ENCODE data around the gene CARD9.
A peak's percentile ranks its signal among the peaks of the same experiment; 100 is the strongest.

Gene CARD9

DNA sequence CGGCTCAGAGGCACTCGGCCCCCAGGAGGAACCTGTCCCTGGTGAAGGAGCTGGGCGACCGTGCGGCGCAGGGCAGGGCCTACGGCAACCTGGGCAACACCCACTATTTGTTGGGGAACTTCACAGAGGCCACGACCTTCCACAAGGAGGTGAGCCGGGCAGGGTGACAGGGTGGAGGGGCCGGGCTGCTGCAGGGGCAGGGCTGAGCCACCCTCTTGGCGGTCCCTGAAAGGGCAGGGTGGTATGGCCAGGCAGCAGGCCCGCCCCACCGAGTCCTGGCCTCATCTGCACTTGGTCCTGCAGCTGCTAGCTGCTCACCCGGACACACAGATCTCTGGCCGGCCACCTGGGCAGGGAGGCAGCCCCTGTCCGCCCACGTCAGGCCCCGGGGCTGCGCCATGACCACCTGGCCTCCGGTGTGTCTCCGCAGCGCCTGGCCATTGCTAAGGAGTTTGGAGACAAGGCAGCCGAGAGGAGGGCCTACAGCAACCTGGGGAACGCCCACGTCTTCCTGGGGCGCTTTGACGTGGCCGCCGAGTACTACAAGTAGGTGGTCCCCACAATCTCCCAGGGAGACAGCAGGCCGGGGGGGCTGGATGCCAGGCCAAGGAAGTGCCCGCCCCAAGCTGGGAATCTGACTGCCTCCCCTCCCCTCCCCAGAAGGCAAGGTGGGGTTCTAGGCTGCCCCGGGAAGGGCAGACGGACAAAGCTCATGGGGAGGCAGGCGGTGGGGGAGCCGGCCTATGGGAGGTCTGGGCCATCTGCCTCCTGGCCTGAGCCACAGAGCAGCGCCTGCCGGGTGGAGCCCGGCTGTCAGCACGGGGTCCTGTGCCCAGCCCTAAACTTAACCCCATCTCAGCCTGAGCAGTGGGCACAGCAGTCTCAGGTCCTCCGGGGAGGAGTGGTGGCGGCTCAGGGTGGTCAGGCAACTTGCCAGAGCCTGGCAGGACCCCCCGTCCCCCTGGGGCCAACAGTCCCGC is 35.8 kb downstream of the CARD9 start:
- H3K36me3 ChIP-seq, result peaks cover 16 to 87% (median 73%) of the 10 kb centered on the region in 11 experiments; a peak in 21 of 22 replicates
- H3K4me1 ChIP-seq, result peaks cover 20 to 70% (median 63%) of the 10 kb centered on the region in 10 experiments
- no peaks in the 10 kb centered on the region for H3K9me3 ChIP-seq (replicated peaks in 1 of 11)
- peaks cover 0 to 100% (median 85%) of the 10 kb centered on the region in 11 experiments; a peak in 19 of 22 replicates for H4K20me1 ChIP-seq
- no peak overlapping the region for H3K4me3 ChIP-seq
- TF ChIP-seq Cebpa-rat (IDR thresholded peaks at IDR 0.05), result no peak
- H3K4me2 ChIP-seq, result peak overlapping the region in 8 of 11 experiments; percentile 29 to 84 (median 82); a peak in 13 of 22 replicates
- peak overlapping the region in 7 of 11 experiments; percentile 8 to 60 (median 42); a peak in 8 of 22 replicates for H3K9ac ChIP-seq
- H3K27me3 ChIP-seq, result no peaks in the 10 kb centered on the region
- H3K27ac ChIP-seq, result peak overlapping the region in 1 of 11 experiments; percentile 22; a peak in 1 of 22 replicates

GRCh38 chr9:136336881-136337280 is 36.6 kb downstream of the CARD9 start:
- Histone ChIP-seq H3K4me1 (peaks cover 13 to 70% (median 63%) of the 10 kb centered on the region in 10 experiments), H3K36me3 (peaks cover 16 to 95% (median 80%) of the 10 kb centered on the region in 11 experiments; a peak in 21 of 22 replicates), H3K9ac (peak overlapping the region in 2 of 11 experiments; percentile 24 to 42; a peak in 1 of 22 replicates), H4K20me1 (peaks cover 0 to 100% (median 87%) of the 10 kb centered on the region in 11 experiments; a peak in 19 of 22 replicates), H3K27me3 (no peaks in the 10 kb centered on the region), H3K4me2 (0 out of 22 replicates have a peak overlapping the region, but pooled peaks of 1 of the 11 experiments have one; percentile 83), H3K27ac (no peak overlapping the region), H3K4me3 (no peak overlapping the region), H3K9me3 (replicated peaks in 1 of 11) (no peaks in the 10 kb centered on the region)
- no peak for TF ChIP-seq Cebpa-rat (IDR thresholded peaks at IDR 0.05)

GRCh38 chr9:136336156-136336870 is 37.2 kb downstream of the CARD9 start:
- peaks cover 16 to 98% (median 85%) of the 10 kb centered on the region in 11 experiments; a peak in 21 of 22 replicates for H3K36me3 ChIP-seq
- no peaks in the 10 kb centered on the region for H3K9me3 ChIP-seq (replicated peaks in 1 of 11)
- no peak overlapping the region for H3K4me3 ChIP-seq
- no peak overlapping the region; a peak in 1 of 22 replicates for H3K9ac ChIP-seq
- no peaks in the 10 kb centered on the region for H3K27me3 ChIP-seq
- no peak for TF ChIP-seq Cebpa-rat (IDR thresholded peaks at IDR 0.05)
- no peak overlapping the region for H3K4me2 ChIP-seq
- peaks cover 0 to 100% (median 87%) of the 10 kb centered on the region in 11 experiments; a peak in 19 of 22 replicates for H4K20me1 ChIP-seq
- no peak overlapping the region for H3K27ac ChIP-seq
- peaks cover 11 to 70% (median 63%) of the 10 kb centered on the region in 10 experiments for H3K4me1 ChIP-seq

DNA sequence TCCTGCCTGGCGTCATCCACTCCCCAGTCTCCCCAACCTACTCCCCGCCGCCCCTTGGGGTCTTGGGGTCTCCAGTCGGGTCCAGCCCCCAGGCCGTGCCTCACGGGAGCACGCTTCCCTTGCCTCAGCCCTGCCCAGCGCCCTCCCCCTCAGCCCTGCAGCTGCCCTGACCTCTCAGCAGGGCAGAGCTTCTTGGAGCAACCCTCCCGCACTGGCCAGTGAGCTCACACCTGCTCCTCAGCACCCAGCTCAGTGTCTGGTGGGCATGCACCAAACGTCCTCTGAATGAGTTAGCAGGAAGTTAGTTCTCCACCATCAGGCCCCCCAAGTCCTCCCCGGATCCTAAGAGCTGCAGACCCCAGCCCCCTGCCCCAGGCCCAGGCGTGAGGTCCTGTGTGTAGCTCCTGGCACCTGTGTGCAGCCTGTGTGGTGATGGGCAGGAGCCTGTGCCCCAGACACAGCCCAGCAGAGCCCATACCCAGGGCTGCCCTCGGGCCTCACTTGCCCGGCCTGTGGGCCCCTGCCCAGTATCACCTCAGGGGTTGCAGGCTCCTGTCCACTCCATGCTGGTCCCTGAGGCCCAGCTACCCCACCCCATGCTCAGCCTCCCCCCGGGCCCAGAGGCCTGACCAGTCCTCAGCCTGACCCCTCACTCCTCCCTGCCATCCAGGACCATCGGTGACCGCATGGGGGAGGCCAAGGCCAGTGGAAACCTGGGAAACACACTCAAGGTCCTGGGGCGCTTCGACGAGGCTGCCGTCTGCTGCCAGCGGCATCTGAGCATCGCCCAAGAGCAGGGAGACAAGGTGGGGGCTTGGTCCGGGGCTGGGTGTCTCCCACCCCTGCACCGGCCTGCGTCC is 37.9 kb downstream of the CARD9 start:
- peaks cover 11 to 70% (median 63%) of the 10 kb centered on the region in 10 experiments for H3K4me1 ChIP-seq

DNA sequence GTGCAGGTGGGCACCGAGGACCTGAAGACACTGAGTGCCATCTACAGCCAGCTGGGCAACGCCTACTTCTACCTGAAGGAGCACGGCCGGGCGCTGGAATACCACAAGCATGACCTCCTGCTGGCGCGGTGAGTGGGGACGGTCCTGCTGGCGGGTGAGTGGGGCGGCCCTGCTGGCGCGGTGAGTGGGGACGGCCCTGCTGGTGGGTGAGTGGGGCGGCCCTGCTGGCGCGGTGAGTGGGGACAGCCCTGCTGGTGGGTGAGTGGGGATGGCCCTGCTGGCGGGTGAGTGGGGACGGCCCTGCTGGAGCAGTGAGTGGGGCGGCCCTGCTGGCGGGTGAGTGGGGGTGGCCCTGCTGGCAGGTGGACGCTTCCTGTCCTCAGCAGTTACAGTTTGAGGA is 38.9 kb downstream of the CARD9 start:
- Histone ChIP-seq H3K27me3 (no peaks in the 10 kb centered on the region), H3K4me2 (no peak overlapping the region), H3K4me3 (no peak overlapping the region), H3K9me3 (replicated peaks in 1 of 11) (no peaks in the 10 kb centered on the region), H3K9ac (0 out of 22 replicates have a peak overlapping the region, but pooled peaks of 1 of the 11 experiments have one; percentile 5), H3K36me3 (peaks cover 16 to 86% (median 74%) of the 10 kb centered on the region in 11 experiments; a peak in 21 of 22 replicates), H4K20me1 (peaks cover 0 to 100% (median 88%) of the 10 kb centered on the region in 11 experiments; a peak in 20 of 22 replicates), H3K4me1 (peaks cover 12 to 70% (median 63%) of the 10 kb centered on the region in 10 experiments), H3K27ac (no peak overlapping the region)
- no peak for TF ChIP-seq Cebpa-rat (IDR thresholded peaks at IDR 0.05)

More for the DNA sequence above, 37.9 kb downstream of the CARD9 start:
- Histone ChIP-seq H3K27ac (no peak overlapping the region), H3K9ac (peak overlapping the region in 2 of 11 experiments; percentile 5 to 15; a peak in 1 of 22 replicates), H3K27me3 (no peaks in the 10 kb centered on the region), H3K9me3 (replicated peaks in 1 of 11) (no peaks in the 10 kb centered on the region), H3K4me3 (no peak overlapping the region), H3K4me2 (no peak overlapping the region), H4K20me1 (peaks cover 0 to 100% (median 88%) of the 10 kb centered on the region in 11 experiments; a peak in 20 of 22 replicates), H3K36me3 (peaks cover 16 to 95% (median 83%) of the 10 kb centered on the region in 11 experiments; a peak in 21 of 22 replicates)
- no peak for TF ChIP-seq Cebpa-rat (IDR thresholded peaks at IDR 0.05)

DNA sequence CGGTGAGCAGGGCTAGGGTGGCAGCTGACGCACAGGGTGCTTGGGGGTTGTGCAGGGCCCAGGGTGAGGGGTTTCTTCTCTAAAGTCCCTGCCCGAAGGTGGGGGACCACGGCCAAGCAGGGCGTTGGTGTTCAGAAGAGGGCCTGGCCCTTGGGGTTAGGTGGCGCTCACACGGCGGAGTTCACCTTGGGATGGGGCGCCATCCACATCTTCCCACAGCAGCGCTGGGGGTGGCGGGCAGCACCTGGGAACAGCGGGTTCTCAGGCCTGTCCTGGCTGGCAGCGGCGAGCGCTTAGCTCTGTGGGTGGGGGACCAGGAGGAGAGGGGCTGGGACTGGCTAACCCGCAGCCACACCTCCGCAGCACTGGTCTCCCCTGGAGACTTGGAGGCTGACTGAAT is 40.0 kb downstream of the CARD9 start:
- H4K20me1 ChIP-seq, result peaks cover 0 to 100% (median 87%) of the 10 kb centered on the region in 11 experiments; a peak in 20 of 22 replicates
- peaks cover 14 to 79% (median 68%) of the 10 kb centered on the region in 11 experiments; a peak in 21 of 22 replicates for H3K36me3 ChIP-seq
- H3K27ac ChIP-seq, result peak overlapping the region in 4 of 11 experiments; percentile 16 to 52 (median 28); a peak in 5 of 22 replicates
- H3K9me3 ChIP-seq (replicated peaks in 1 of 11), result no peaks in the 10 kb centered on the region
- H3K4me3 ChIP-seq, result no peak overlapping the region
- H3K4me2 ChIP-seq, result peak overlapping the region in 4 of 11 experiments; percentile 36 to 100 (median 99); a peak in 4 of 22 replicates
- TF ChIP-seq Cebpa-rat (IDR thresholded peaks at IDR 0.05), result no peak
- H3K9ac ChIP-seq, result peak overlapping the region in 3 of 11 experiments; percentile 41 to 56 (median 52); a peak in 4 of 22 replicates
- H3K27me3 ChIP-seq, result no peaks in the 10 kb centered on the region
- H3K4me1 ChIP-seq, result peaks cover 20 to 68% (median 61%) of the 10 kb centered on the region in 10 experiments

- no peak for TF ChIP-seq Cebpa-rat (IDR thresholded peaks at IDR 0.05)
- Histone ChIP-seq H3K27ac (peak overlapping the region in 5 of 11 experiments; percentile 16 to 52 (median 18); a peak in 5 of 22 replicates), H3K36me3 (peaks cover 9 to 74% (median 64%) of the 10 kb centered on the region in 11 experiments; a peak in 21 of 22 replicates)
Observed at GRCh38 chr9:136333045-136333444, 40.4 kb downstream of the CARD9 start.

More at GRCh38 chr9:136333045-136333444, 40.4 kb downstream of the CARD9 start:
- H3K4me3 ChIP-seq, result no peak overlapping the region
- peak overlapping the region in 6 of 11 experiments; percentile 36 to 100 (median 98); a peak in 8 of 22 replicates for H3K4me2 ChIP-seq
- H4K20me1 ChIP-seq, result peaks cover 0 to 100% (median 86%) of the 10 kb centered on the region in 11 experiments; a peak in 20 of 22 replicates
- no peaks in the 10 kb centered on the region for H3K9me3 ChIP-seq (replicated peaks in 1 of 11)
- peaks cover 24 to 65% (median 58%) of the 10 kb centered on the region in 10 experiments for H3K4me1 ChIP-seq
- H3K9ac ChIP-seq, result peak overlapping the region in 5 of 11 experiments; percentile 26 to 56 (median 48); a peak in 4 of 22 replicates
- no peaks in the 10 kb centered on the region for H3K27me3 ChIP-seq

Data from BLaER1 treated with 17β-estradiol and CSF1 and Interleukin-3, amounts not matched to agents 10 nM and 100 nM (cell line).